ENCODE data around the gene PPARGC1A. TPM values are rescaled to one million over a fixed set of nuclear protein-coding genes. Genes with fewer than 3 reads are reported as not detected.

Gene PPARGC1A
- total RNA-seq, 1 donor from 2014 or later: 2.2 TPM

DNA sequence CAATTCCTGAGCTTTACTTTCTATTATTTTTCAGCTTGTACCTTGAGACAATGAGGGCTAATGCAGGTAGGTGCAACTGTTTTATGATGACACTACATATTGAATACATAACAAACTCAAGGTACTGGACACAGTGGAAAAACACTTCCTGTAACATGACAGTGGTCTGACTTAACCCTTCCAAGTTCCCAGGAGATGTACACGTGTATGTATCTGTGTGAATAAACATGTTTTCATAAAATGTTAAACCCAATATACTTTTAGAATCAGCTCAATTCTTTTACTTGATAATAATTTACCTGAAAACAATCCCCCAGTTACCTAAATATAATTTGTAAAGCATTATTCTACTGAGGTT lies 1.2 kb upstream of the PPARGC1A start:
- Mint-ChIP-seq H3K27me3 (ENCODE audit: low read depth) (peaks cover 6% of the 10 kb centered on the region), H3K4me1 (ENCODE audit: low read depth) (peaks cover 34% of the 10 kb centered on the region), H3K4me3 (ENCODE audit: unreplicated experiment) (peak overlapping the region; percentile 75), H3K9me3 (ENCODE audit: low read depth) (no peaks in the 10 kb centered on the region), H3K36me3 (ENCODE audit: low read depth) (no peaks in the 10 kb centered on the region), H3K27ac (ENCODE audit: unreplicated experiment) (peak overlapping the region; percentile 73)
- DNase-seq (ENCODE audit: low spot score): no peak
- TF ChIP-seq, protein P1, sequence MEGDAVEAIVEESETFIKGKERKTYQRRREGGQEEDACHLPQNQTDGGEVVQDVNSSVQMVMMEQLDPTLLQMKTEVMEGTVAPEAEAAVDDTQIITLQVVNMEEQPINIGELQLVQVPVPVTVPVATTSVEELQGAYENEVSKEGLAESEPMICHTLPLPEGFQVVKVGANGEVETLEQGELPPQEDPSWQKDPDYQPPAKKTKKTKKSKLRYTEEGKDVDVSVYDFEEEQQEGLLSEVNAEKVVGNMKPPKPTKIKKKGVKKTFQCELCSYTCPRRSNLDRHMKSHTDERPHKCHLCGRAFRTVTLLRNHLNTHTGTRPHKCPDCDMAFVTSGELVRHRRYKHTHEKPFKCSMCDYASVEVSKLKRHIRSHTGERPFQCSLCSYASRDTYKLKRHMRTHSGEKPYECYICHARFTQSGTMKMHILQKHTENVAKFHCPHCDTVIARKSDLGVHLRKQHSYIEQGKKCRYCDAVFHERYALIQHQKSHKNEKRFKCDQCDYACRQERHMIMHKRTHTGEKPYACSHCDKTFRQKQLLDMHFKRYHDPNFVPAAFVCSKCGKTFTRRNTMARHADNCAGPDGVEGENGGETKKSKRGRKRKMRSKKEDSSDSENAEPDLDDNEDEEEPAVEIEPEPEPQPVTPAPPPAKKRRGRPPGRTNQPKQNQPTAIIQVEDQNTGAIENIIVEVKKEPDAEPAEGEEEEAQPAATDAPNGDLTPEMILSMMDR (IDR thresholded peaks at IDR 0.05): no peak

DNA sequence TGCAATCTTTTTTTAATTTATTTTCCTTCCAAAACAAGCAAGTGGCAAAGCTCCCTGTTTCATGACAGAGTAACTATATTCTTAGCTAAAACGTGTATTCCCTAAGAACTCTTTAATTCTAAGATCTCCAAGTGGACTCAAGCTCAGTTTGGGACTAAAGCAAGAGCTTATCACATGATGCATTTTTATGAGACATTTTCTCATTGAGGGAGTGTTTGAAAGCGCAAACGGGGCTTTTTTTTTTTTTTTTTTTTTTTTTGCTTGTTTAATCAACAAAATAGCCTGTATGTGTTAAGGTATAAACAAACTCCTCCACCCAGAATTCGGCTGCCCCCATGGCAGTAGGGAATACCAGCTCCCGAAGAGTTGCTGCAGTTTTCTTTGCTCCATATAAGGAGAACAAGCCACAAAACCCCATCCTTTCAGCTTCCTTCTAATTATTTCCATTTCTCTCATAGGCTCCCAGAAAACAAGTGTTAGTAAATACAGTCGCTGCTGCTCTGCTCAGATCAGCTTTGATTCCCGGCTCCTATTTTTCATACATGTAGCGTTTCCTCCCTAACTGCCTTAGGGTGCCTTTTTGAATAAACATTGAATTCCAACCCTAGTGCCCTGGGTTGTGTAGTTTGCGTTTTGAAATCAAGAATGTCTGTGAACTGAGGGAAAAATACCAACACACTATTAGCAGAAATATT lies 669 bp upstream of the PPARGC1A start:
- DNase-seq (ENCODE audit: low spot score): no peak
- peak overlapping the region; percentile 75 for H3K4me3 Mint-ChIP-seq (ENCODE audit: unreplicated experiment)
- H3K4me1 Mint-ChIP-seq (ENCODE audit: low read depth): peaks cover 34% of the 10 kb centered on the region
- H3K27me3 Mint-ChIP-seq (ENCODE audit: low read depth): peaks cover 6% of the 10 kb centered on the region
- no peaks in the 10 kb centered on the region for H3K36me3 Mint-ChIP-seq (ENCODE audit: low read depth)
- no peaks in the 10 kb centered on the region for H3K9me3 Mint-ChIP-seq (ENCODE audit: low read depth)
- TF ChIP-seq, protein P1 (IDR thresholded peaks at IDR 0.05): no peak
- H3K27ac Mint-ChIP-seq (ENCODE audit: unreplicated experiment): peak overlapping the region; percentile 73

- H3K27ac Mint-ChIP-seq (ENCODE audit: unreplicated experiment): peak overlapping the region; percentile 79
- H3K4me3 Mint-ChIP-seq (ENCODE audit: unreplicated experiment): peak overlapping the region; percentile 75
- H3K9me3 Mint-ChIP-seq (ENCODE audit: low read depth): no peaks in the 10 kb centered on the region
- peaks cover 43% of the 10 kb centered on the region for H3K4me1 Mint-ChIP-seq (ENCODE audit: low read depth)
- H3K27me3 Mint-ChIP-seq (ENCODE audit: low read depth): peaks cover 6% of the 10 kb centered on the region
- DNase-seq (ENCODE audit: low spot score): no peak
- TF ChIP-seq, protein P1 (IDR thresholded peaks at IDR 0.05): no peak
- no peaks in the 10 kb centered on the region for H3K36me3 Mint-ChIP-seq (ENCODE audit: low read depth)
Measured at GRCh38 chr4:23889391-23889790, 456 bp downstream of the PPARGC1A start.

DNA sequence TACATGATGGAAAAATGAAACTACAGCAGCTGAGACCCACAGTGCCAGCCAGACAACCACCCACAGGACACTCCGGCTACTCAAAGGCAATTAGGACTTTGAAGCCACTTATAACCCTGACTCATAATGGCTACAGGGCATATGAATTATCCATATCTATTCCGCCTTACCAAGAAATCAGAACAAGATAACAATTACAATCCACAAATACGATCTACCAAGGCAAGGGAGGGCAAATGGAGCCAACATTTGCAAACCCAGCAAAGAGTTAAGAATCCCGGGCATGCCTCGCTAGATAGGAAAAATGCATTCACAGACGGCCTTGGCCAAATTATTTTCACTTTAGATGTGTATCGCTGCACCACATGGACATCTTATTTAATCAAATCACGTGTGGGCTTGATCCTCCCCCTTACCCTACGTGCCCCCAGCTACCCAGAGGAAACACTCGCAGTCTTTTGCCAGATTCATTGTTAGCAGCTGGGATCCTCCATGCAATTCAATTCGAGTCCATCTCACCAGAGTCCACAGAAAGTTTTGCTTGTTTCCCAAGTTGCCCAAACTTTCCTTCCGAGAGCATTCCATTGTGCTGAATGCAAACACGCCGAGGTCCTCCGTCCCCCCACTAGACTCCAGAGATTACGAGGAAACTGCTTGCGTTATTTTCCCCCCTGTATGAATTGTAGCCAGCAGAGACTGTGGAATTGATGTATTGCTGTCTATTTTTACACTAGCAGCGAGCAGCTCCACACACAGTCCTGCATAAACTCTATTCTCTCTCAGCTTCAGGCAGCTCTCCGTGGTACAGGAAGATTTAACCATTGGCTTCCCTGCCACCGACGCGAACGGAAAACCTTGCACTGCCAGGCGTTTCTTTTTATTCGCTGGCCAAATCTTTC lies 1.2 kb downstream of the PPARGC1A start:
- H3K4me3 Mint-ChIP-seq (ENCODE audit: unreplicated experiment): peak overlapping the region; percentile 75
- H3K36me3 Mint-ChIP-seq (ENCODE audit: low read depth): no peaks in the 10 kb centered on the region
- H3K27me3 Mint-ChIP-seq (ENCODE audit: low read depth): peaks cover 6% of the 10 kb centered on the region
- H3K4me1 Mint-ChIP-seq (ENCODE audit: low read depth): peaks cover 43% of the 10 kb centered on the region
- no peak for DNase-seq (ENCODE audit: low spot score)
- no peaks in the 10 kb centered on the region for H3K9me3 Mint-ChIP-seq (ENCODE audit: low read depth)
- TF ChIP-seq, protein P1 (IDR thresholded peaks at IDR 0.05): no peak
- H3K27ac Mint-ChIP-seq (ENCODE audit: unreplicated experiment): peak overlapping the region; percentile 79

DNA sequence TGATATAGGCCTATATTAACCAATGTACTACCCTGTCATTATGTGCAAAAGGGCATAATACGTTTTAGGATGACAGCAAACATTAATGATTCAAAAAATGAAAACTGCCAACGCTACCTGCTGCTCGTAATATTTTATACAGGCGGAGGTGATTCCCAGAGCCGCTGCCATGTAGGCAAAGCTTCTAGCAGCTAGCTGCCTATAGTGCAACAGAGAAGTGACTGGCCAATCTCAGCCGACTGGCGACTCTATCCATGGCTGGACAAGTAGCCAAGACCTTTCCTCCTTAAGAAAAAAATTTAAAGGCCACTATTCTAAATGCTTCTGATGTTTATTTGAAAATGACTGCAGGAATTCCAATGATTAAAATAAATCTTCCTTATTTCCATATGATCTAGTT lies 1.9 kb downstream of the PPARGC1A start:
- Mint-ChIP-seq H3K27me3 (ENCODE audit: low read depth) (peaks cover 6% of the 10 kb centered on the region), H3K36me3 (ENCODE audit: low read depth) (no peaks in the 10 kb centered on the region), H3K9me3 (ENCODE audit: low read depth) (no peaks in the 10 kb centered on the region), H3K4me1 (ENCODE audit: low read depth) (peaks cover 47% of the 10 kb centered on the region), H3K27ac (ENCODE audit: unreplicated experiment) (peak overlapping the region; percentile 14), H3K4me3 (ENCODE audit: unreplicated experiment) (peak overlapping the region; percentile 75)
- no peak for DNase-seq (ENCODE audit: low spot score)
- TF ChIP-seq, protein P1 (IDR thresholded peaks at IDR 0.05): no peak
